ENCODE results near the gene RPL36.

The RPL36 gene

DNA sequence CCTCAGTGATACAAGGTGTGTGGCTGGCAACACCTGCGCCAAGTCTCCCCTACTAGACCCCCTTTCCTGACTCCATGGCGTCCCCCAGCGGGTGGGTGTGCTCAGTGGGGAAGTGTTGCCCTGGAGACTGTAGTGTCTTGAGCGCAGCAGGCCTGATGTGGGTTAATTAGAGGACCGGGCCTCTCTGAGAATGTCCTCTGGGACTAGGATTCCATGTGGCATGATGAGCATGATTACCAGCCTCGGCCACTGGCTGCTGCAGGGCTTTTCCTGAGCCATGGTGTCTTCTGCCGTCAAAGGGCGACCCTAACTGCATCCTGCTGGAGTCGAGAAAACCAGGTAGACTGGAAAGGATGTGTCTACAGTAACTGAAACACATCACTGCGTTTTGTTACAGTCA is 37.8 kb upstream of the RPL36 start:
- no peaks in the 10 kb centered on the region for H3K27me3 ChIP-seq (ENCODE audit: low read length)
- peaks cover 5% of the 10 kb centered on the region; the same call in 1 of the 2 replicates for H3K79me2 ChIP-seq (ENCODE audit: insufficient read depth, low read length)
- no peak for TF ChIP-seq EZH2phosphoT487 (conservative IDR thresholded peaks at IDR 0.05; ENCODE audit: low read length)
- TF ChIP-seq, protein P1, sequence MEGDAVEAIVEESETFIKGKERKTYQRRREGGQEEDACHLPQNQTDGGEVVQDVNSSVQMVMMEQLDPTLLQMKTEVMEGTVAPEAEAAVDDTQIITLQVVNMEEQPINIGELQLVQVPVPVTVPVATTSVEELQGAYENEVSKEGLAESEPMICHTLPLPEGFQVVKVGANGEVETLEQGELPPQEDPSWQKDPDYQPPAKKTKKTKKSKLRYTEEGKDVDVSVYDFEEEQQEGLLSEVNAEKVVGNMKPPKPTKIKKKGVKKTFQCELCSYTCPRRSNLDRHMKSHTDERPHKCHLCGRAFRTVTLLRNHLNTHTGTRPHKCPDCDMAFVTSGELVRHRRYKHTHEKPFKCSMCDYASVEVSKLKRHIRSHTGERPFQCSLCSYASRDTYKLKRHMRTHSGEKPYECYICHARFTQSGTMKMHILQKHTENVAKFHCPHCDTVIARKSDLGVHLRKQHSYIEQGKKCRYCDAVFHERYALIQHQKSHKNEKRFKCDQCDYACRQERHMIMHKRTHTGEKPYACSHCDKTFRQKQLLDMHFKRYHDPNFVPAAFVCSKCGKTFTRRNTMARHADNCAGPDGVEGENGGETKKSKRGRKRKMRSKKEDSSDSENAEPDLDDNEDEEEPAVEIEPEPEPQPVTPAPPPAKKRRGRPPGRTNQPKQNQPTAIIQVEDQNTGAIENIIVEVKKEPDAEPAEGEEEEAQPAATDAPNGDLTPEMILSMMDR (IDR thresholded peaks at IDR 0.05; ENCODE audit: insufficient read depth, low read length, poor library complexity, severe bottlenecking): no peak
- no peaks in the 10 kb centered on the region for H4K20me1 ChIP-seq (ENCODE audit: low read depth, low read length)
- H3K27ac ChIP-seq (ENCODE audit: low read depth, low read length): no peak overlapping the region
- H2AFZ ChIP-seq (ENCODE audit: low read depth, low read length, severe bottlenecking): no peak overlapping the region
- no peak overlapping the region for H3K4me2 ChIP-seq (ENCODE audit: low read depth, low read length, poor library complexity, severe bottlenecking)
- no peak overlapping the region for H3K9ac ChIP-seq (ENCODE audit: low read length)
- H3K4me3 ChIP-seq (ENCODE audit: insufficient read depth, low read length, poor library complexity, severe bottlenecking): no peak overlapping the region
- H3K9me3 ChIP-seq (ENCODE audit: insufficient read depth, low read length): no peaks in the 10 kb centered on the region
- peaks cover 33% of the 10 kb centered on the region for H3K36me3 ChIP-seq (ENCODE audit: low read length)
- peaks cover 3% of the 10 kb centered on the region; the same call in 1 of the 2 replicates for H3F3A ChIP-seq (ENCODE audit: insufficient read depth)
- H3K9me2 ChIP-seq (replicated peaks; ENCODE audit: insufficient read depth, low read length): no peaks in the 10 kb centered on the region

- Histone ChIP-seq H3K9me3 (ENCODE audit: insufficient read depth, low read length) (no peaks in the 10 kb centered on the region), H3K4me2 (ENCODE audit: low read depth, low read length, poor library complexity, severe bottlenecking) (no peak overlapping the region), H3K27ac (ENCODE audit: low read depth, low read length) (no peak overlapping the region), H3K79me2 (ENCODE audit: insufficient read depth, low read length) (no peaks in the 10 kb centered on the region), H3K9me2 (replicated peaks; ENCODE audit: insufficient read depth, low read length) (no peaks in the 10 kb centered on the region), H3K36me3 (ENCODE audit: low read length) (peaks cover 19% of the 10 kb centered on the region), H3K9ac (ENCODE audit: low read length) (no peak overlapping the region), H3F3A (ENCODE audit: insufficient read depth) (peaks cover 3% of the 10 kb centered on the region; the same call in 1 of the 2 replicates), H2AFZ (ENCODE audit: low read depth, low read length, severe bottlenecking) (no peak overlapping the region), H3K4me3 (ENCODE audit: insufficient read depth, low read length, poor library complexity, severe bottlenecking) (no peak overlapping the region), H4K20me1 (ENCODE audit: low read depth, low read length) (no peaks in the 10 kb centered on the region), H3K27me3 (ENCODE audit: low read length) (no peaks in the 10 kb centered on the region)
- TF ChIP-seq EZH2phosphoT487 (conservative IDR thresholded peaks at IDR 0.05; ENCODE audit: low read length): no peak
- TF ChIP-seq, protein P1 (IDR thresholded peaks at IDR 0.05; ENCODE audit: insufficient read depth, low read length, poor library complexity, severe bottlenecking): no peak
Observed at GRCh38 chr19:5654931-5655330, 35.2 kb upstream of the RPL36 start.

DNA sequence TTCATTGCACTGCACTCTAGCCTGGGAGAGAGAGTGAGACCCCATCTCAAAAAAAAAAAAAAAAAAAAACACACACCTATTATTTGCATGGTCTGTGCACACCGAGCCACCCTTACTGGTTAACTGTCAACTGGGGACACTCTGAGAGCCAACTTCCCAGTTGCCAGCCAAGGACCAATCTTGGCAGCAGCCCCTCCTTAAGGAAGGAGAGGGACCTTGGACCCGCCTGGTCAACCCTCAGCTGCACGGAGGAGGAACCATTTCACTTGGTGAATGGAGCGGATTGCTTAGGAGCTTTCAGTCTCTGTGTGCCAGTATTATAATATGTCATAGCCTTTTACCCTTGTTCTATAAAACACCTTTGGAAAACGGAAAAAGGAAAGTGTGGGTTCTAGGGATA is 34.7 kb upstream of the RPL36 start:
- Histone ChIP-seq H3K36me3 (ENCODE audit: low read length) (peaks cover 19% of the 10 kb centered on the region; the same call in 1 of the 2 replicates), H3K9ac (ENCODE audit: low read length) (no peak overlapping the region), H3K79me2 (ENCODE audit: insufficient read depth, low read length) (no peaks in the 10 kb centered on the region), H3K27ac (ENCODE audit: low read depth, low read length) (no peak overlapping the region), H3K9me3 (ENCODE audit: insufficient read depth, low read length) (no peaks in the 10 kb centered on the region), H3K4me3 (ENCODE audit: insufficient read depth, low read length, poor library complexity, severe bottlenecking) (no peak overlapping the region), H3K9me2 (replicated peaks; ENCODE audit: insufficient read depth, low read length) (no peaks in the 10 kb centered on the region), H2AFZ (ENCODE audit: low read depth, low read length, severe bottlenecking) (no peak overlapping the region), H3K4me2 (ENCODE audit: low read depth, low read length, poor library complexity, severe bottlenecking) (no peak overlapping the region), H3F3A (ENCODE audit: insufficient read depth) (peaks cover 3% of the 10 kb centered on the region; the same call in 1 of the 2 replicates), H3K27me3 (ENCODE audit: low read length) (no peaks in the 10 kb centered on the region), H4K20me1 (ENCODE audit: low read depth, low read length) (no peaks in the 10 kb centered on the region)
- TF ChIP-seq, protein P1 (IDR thresholded peaks at IDR 0.05; ENCODE audit: insufficient read depth, low read length, poor library complexity, severe bottlenecking): no peak
- TF ChIP-seq EZH2phosphoT487 (conservative IDR thresholded peaks at IDR 0.05; ENCODE audit: low read length): no peak
